Panc1 (cell line): ENCODE results near the gene TALDO1.

Source experiments
- CTCF ChIP-seq: fragments of 450-650 bp; IDR thresholded peaks from 2 replicates; pipeline ENCODE4 v1.5.1; 2017; ENCODE audit warnings: mild to moderate bottlenecking
- POLR2AphosphoS5 ChIP-seq: IDR thresholded peaks from 2 replicates; pipeline ENCODE4 v1.6.1; 2012; ENCODE audit warnings: mild to moderate bottlenecking, low read depth, low read length, moderate library complexity
- REST ChIP-seq, 2 experiments: IDR thresholded peaks; 2 replicates each; pipeline ENCODE4 v1.6.1; 2011 to 2012; ENCODE audit warnings: low read depth in 2 of 2, control low read depth in 1 of 2, low read length in 1 of 2, mild to moderate bottlenecking in 1 of 2, moderate library complexity in 1 of 2; ENCODE audit not compliant: insufficient read depth in 1 of 2
- SIN3A ChIP-seq: IDR thresholded peaks from 2 replicates; pipeline ENCODE4 v1.6.1; 2012; ENCODE audit warnings: low read depth, mild to moderate bottlenecking, low read length, moderate library complexity, borderline replicate concordance; ENCODE audit not compliant: insufficient read depth

GRCh38 chr11:702462-703461 is 44.5 kb upstream of the TALDO1 start:
- TF ChIP-seq CTCF (no peak), REST (IDR thresholded peaks at IDR 0.05; ENCODE audit: insufficient read depth in 1 of 2, low read depth in 2 of 2, low read length in 1 of 2) (no peak; a peak in 1 of 4 replicates), SIN3A (no peak), POLR2AphosphoS5 (peak; percentile 79)
